NCI-H1694 (cell line): Measurements from ENCODE around the gene PDIA2.

ENCODE experiments used
- DNase-seq: peaks from one replicate; lab custom pipeline; 2025; lab: John Stamatoyannopoulos, UW

The PDIA2 gene

GRCh38 chr16:301235-301634 is 18.3 kb downstream of the PDIA2 start:
- no peak for DNase-seq

DNA sequence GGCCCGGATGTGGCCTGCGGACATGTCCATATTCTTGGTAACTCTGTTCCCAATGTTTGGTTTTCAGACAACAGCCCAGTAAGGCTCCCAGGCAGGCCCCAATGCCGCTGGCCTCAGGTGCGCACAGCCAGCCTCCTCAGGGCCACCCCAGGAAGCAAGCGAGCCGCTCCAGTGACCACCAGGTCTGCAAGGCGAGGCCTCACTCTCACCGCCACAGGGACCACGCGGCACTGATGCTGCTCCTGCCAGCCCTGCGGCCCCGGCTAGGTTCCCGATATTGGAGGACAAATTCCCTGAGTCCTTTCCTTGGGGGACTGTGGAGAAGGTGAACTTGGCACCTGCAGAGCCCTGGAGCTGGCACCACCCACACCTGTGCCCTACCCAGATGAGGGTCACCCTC is 19.0 kb downstream of the PDIA2 start:
- no peak for DNase-seq

DNA sequence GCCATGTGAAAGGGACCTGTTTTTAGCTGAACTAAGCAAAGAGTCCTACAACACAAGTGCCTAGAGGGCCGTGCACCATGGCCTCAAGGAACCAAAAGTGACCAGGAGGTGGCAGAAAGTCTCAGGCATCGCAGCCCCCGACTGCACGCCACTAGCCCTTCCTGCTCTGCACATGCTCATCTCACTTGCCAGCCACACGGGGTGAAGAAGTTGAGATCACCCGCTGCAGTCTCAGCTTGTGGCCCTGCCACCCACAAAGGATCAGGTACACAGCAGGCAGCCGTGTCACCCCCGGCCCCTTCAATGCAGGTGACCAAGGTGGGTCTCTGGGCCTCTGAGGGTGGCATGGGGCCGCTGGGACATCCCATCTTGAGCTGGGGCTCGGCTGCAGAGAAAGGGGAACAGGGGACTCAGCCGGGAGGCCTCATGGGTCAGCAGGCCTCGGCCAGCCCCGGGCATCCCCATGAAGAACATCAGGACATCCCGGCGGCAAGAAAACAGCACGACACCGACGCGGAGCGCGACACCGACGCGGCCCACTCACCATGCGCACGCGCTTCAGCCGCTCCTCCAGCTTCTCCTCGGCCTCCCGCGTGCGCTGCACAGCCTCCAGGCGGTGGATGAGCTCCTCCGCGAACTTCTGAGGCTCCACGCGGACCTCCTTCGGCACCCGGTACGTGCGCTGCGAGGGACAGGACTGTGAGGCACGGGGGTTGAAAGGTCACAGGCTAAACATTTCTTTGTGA is 21.0 kb downstream of the PDIA2 start:
- DNase-seq, result no peak

DNA sequence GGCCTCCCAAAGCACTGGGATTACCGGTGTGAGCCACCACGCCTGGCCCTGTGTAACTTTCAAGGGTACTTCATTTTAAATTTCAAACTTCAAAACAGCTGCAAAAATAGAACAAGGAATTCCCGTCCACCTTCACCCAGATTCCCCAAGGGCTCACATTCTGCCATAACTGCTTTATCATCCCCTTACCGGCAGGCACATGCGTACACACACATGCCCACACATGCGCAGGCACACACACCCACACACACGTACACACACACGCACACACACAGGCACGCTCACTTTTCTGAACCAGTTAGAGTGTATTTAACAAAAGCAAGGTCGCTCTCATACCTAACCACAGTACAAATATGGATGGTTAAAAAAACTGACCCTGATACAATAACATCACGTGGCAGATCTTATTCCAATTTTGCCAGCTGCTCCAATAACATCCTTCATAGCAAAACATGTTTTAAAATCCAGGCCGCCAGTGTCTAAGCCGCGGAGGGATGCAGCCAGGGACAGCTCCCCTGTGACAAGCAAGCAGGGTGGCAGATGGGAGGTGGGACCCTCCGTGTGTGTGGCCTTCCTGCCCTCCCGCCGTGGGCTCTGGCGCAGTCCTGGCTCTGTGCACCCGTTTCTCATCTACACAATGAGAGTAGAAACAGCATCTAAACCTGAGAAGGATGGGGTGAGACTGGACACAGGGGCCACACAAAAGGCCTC is 23.1 kb downstream of the PDIA2 start:
- DNase-seq, result peak; percentile 45

DNA sequence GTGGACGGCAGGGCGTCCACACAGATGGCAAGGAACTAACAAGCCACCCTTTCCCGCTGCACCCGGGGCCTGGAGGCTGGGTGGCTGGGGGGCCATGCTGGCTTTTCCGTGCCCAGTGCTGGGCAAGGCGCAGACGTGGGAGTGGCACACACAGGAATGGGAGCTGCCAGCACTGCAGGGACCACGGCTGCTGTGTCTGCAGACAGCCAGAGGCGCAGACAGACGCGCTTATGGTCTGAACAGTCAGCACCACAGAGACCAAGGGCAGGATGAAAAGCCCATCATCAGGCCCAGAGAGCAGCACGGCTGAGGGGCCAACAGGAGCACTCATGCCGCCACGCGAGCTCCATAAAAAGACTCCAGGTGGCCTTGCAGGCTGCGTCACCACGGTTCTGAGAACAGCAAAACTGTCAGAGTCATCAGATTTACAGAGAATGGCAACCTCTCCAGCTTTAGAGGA is 24.0 kb downstream of the PDIA2 start:
- no peak for DNase-seq

DNA sequence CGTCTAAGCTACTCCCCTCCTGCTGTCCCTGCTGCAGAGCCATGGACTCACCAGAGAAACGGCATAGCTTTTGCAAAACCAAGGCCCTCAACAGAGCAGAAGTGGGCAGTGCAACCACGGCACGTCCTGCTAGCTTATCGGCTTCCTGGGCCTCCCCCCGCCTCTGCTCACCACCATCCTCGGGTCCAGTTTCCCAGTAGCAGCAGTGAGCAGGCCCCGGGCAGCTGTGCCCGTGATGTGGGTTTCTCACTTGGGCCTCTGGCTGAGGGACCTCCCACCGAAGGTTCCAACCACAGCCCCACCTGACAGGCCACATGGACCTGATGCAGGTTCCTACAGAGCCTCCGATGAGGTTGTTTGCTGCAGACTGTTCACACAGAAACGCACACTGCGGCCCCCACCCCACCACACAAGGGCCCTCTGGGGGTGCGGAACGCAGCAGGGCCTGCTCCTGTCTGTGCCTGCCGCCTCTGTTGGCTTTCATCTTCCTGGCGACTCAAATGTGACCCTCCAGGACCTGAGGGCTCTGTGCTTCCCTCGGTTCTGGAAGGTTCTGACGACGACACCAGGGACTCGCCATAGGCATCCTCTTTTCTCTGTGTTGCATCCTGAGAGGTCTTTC is 24.8 kb downstream of the PDIA2 start:
- no peak for DNase-seq

DNA sequence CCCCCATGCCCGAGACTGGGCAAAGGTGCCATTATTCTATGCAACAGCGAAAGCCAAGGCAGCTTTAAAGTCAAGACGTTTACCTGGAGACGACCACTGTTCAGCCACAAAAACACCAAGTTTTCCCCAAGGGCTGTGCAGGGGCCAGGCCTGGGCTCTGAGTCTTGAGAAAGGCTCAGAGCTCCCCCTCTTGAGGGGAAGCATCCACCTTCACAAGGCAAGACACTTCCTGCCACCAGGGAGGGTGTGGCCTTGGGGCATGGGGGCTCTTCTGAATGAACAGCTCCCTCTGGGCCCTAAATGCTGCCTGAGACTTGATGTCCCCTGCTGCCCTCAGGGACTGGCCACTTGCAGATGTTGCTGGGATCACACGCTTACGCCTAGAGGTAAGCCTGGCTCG is 26.5 kb downstream of the PDIA2 start:
- DNase-seq, result no peak

- no peak for DNase-seq
These were observed 28.8 kb downstream of the PDIA2 start for GRCh38 chr16:311725-312124.

GRCh38 chr16:314351-314750 is 31.4 kb downstream of the PDIA2 start:
- no peak for DNase-seq

GRCh38 chr16:314795-315299 is 31.9 kb downstream of the PDIA2 start:
- DNase-seq, result no peak

DNA sequence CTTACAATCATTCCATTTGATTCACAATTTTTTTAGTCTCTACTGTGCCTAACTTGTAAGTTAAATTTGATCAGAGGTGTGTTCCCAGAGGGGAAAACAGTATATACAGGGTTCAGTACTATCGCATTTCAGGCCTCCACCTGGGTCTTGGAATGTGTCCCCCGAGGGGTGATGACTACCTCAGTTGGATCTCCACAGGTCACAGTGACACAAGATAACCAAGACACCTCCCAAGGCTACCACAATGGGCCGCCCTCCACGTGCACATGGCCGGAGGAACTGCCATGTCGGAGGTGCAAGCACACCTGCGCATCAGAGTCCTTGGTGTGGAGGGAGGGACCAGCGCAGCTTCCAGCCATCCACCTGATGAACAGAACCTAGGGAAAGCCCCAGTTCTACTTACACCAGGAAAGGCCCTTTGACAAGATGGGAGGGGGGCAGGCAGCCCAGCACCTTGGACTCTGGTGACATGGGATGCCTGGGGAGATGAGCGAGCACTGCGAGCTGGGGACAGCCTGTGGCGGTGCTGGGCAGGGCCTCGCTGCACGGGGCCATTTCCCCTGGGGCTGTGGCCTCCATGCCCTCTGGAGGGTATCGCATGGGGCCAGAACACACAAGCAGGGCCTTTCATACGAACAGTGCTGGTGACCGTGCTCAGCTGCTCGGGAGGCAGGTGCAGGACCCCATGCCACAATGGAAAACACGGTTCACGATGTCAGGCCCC is 33.9 kb downstream of the PDIA2 start:
- DNase-seq, result no peak

DNA sequence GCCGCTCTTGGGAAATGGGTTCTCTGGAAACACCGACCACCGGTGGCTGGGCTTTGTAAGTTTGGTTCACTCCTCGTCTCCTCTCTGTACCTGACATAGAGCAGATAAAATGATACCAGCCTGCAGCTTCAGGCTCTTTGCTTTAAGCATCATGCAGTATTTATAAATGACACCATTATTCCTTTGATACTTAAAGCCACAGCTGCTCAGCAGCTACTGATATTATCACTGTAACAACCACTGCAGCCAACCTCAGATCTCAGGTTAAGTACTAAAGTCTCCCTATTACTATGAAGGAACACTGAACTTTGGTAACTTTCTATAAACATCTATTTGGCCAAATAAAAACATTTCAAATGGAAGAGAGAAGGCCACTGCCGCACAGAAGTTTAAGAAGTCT is 34.6 kb downstream of the PDIA2 start:
- no peak for DNase-seq

- DNase-seq, result no peak
These were observed 35.7 kb downstream of the PDIA2 start for GRCh38 chr16:318628-319027.

GRCh38 chr16:320206-320605 is 37.2 kb downstream of the PDIA2 start:
- DNase-seq, result no peak

DNA sequence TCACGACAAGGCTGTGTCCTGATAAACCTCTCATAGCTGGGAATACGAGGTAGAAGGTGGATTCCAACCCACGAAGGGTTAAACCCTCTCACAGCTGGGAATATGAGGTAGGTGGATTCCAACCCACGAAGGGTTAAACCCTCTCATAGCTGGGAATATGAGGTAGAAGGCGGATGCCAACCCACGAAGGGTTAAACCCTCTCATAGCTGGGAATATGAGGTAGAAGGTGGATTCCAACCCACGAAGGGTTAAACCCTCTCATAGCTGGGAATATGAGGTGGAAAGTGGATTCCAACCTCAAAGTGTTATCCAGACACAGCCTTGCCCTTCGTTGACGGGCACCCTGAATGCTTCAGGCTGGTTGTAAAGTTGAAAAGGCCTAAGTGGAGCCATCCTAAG is 38.6 kb downstream of the PDIA2 start:
- DNase-seq, result no peak

GRCh38 chr16:322476-323143 is 39.6 kb downstream of the PDIA2 start:
- DNase-seq, result no peak

- no peak for DNase-seq
These were observed 41.2 kb downstream of the PDIA2 start for GRCh38 chr16:324201-324450.

- no peak for DNase-seq
These were observed 41.7 kb downstream of the PDIA2 start for GRCh38 chr16:324451-325334.

- no peak for DNase-seq
These were observed 42.6 kb downstream of the PDIA2 start for GRCh38 chr16:325375-326145.

DNA sequence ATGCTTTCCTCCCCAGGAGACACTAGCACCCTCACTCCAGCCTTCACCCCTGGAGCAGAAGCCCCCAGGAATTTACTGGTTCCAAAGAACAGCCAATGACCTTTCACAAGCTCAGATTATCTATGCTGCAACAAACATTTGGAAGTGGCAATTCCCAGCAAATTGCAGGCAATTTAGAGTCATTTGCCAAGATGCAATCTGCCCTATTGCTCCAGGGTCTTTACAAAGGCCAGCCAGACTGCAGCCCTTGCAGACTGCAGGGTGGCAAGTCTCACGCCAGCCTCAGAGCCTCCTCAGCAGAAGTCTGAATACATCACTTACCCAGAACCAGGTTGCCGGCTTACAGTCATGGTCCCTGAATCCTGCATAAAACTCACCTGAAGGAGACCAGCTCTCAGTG is 47.8 kb downstream of the PDIA2 start:
- no peak for DNase-seq
